ENCODE measurements around the gene TIGAR. TPM values are rescaled to one million over a fixed set of nuclear protein-coding genes. Genes with fewer than 3 reads are reported as not detected.

Gene TIGAR
- total RNA-seq, 1 donor from 2014 or later: 20.7 TPM

GRCh38 chr12:4380332-4380731, 59.3 kb downstream of the TIGAR start:
- H3K36me3 Mint-ChIP-seq (ENCODE audit: unreplicated experiment): no peaks in the 10 kb centered on the region
- no peak for DNase-seq

DNA sequence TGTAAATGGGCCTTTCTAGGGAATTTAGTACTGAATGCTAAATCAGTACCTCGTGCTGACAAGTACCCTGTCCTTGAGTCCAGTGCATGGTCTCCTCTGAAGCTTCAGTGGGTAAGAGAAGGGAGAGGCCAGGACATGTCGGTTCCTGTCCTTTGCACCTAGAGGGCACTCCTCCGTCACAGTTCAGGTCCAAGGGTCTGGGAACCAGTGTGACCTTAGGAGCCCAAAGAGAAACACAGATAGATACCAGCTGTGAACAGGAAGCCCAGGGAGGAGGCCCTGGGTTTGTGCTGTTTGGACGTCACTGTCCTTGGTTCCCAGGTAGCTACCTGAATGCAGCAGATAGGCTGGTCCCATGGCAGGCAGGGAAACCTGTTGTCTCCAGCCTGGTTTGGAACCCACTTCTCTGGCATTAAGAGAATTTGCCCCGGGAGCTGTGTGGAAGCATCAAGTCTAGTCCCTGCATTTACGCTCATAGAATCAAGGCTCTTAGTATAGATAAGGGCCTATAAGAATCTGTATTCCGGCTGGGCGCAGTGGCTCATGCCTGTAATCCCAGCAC, 62.4 kb downstream of the TIGAR start:
- Mint-ChIP-seq H3K36me3 (ENCODE audit: unreplicated experiment) (no peaks in the 10 kb centered on the region), H3K27ac (ENCODE audit: unreplicated experiment) (no peak overlapping the region), H3K4me3 (ENCODE audit: unreplicated experiment) (no peak overlapping the region), H3K9me3 (ENCODE audit: unreplicated experiment) (no peaks in the 10 kb centered on the region), H3K27me3 (ENCODE audit: unreplicated experiment) (no peaks in the 10 kb centered on the region), H3K4me1 (ENCODE audit: low read depth, unreplicated experiment) (peaks cover 5% of the 10 kb centered on the region)
- no peak for TF ChIP-seq CTCF (IDR thresholded peaks at IDR 0.05; ENCODE audit: partially characterized antibody, unreplicated experiment)
- no peak for DNase-seq

More at GRCh38 chr12:4380332-4380731, 59.3 kb downstream of the TIGAR start:
- H3K4me1 Mint-ChIP-seq (ENCODE audit: low read depth, unreplicated experiment): peaks cover 4% of the 10 kb centered on the region
- no peaks in the 10 kb centered on the region for H3K27me3 Mint-ChIP-seq (ENCODE audit: unreplicated experiment)
- no peaks in the 10 kb centered on the region for H3K9me3 Mint-ChIP-seq (ENCODE audit: unreplicated experiment)
- TF ChIP-seq CTCF (IDR thresholded peaks at IDR 0.05; ENCODE audit: partially characterized antibody, unreplicated experiment): no peak
- H3K27ac Mint-ChIP-seq (ENCODE audit: unreplicated experiment): no peak overlapping the region
- no peak overlapping the region for H3K4me3 Mint-ChIP-seq (ENCODE audit: unreplicated experiment)

GRCh38 chr12:4386801-4387200, 65.8 kb downstream of the TIGAR start:
- no peak for TF ChIP-seq CTCF (IDR thresholded peaks at IDR 0.05; ENCODE audit: partially characterized antibody, unreplicated experiment)
- Mint-ChIP-seq H3K27ac (ENCODE audit: unreplicated experiment) (no peak overlapping the region), H3K4me1 (ENCODE audit: low read depth, unreplicated experiment) (peaks cover 5% of the 10 kb centered on the region)

DNA sequence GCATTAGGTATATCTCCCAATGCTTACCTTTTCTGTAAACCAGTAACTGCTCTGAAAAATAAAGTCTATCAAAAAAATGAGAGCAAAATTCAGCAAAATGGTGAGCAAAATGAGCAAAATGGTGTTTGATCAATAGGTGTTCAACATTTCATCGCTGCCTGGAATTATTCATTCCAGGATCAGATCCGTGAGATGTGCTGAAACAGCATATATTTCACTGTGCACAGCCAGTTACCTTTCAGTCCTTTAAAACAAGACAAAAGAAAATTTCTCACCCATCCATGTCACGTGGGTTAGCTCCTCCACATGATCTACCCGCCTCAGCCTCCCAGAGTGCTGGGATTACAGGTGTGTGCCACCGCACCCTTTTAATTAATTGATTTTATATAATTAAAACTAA, 66.6 kb downstream of the TIGAR start:
- Mint-ChIP-seq H3K36me3 (ENCODE audit: unreplicated experiment) (no peaks in the 10 kb centered on the region), H3K9me3 (ENCODE audit: unreplicated experiment) (no peaks in the 10 kb centered on the region), H3K27ac (ENCODE audit: unreplicated experiment) (no peak overlapping the region), H3K27me3 (ENCODE audit: unreplicated experiment) (peaks cover 1% of the 10 kb centered on the region), H3K4me3 (ENCODE audit: unreplicated experiment) (no peak overlapping the region), H3K4me1 (ENCODE audit: low read depth, unreplicated experiment) (peaks cover 5% of the 10 kb centered on the region)
- TF ChIP-seq CTCF (IDR thresholded peaks at IDR 0.05; ENCODE audit: partially characterized antibody, unreplicated experiment): no peak
- no peak for DNase-seq

More at GRCh38 chr12:4386801-4387200, 65.8 kb downstream of the TIGAR start:
- H3K9me3 Mint-ChIP-seq (ENCODE audit: unreplicated experiment): no peaks in the 10 kb centered on the region
- H3K4me3 Mint-ChIP-seq (ENCODE audit: unreplicated experiment): no peak overlapping the region
- H3K36me3 Mint-ChIP-seq (ENCODE audit: unreplicated experiment): no peaks in the 10 kb centered on the region
- H3K27me3 Mint-ChIP-seq (ENCODE audit: unreplicated experiment): peaks cover 1% of the 10 kb centered on the region
- no peak for DNase-seq

DNA sequence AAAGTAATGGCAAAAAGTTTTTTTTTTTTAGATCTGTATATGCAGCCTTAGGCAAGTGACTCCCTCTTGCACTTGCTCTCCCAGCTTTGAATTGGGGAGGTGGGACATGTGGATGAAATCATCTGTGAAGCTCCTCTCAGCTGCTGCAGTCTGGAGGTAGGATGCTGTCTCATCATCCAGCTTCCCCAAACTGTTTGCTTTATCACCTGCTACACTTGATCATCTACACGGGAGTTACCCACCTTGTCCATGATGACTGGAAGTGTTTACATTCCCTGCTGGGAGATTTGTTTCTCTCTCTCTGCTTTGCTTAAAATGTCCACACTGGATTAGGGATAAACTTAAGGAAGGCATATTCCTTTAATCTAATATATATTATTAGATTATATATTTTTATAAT, 67.0 kb downstream of the TIGAR start:
- Mint-ChIP-seq H3K4me3 (ENCODE audit: unreplicated experiment) (no peak overlapping the region), H3K9me3 (ENCODE audit: unreplicated experiment) (no peaks in the 10 kb centered on the region), H3K36me3 (ENCODE audit: unreplicated experiment) (no peaks in the 10 kb centered on the region), H3K4me1 (ENCODE audit: low read depth, unreplicated experiment) (peaks cover 5% of the 10 kb centered on the region), H3K27me3 (ENCODE audit: unreplicated experiment) (peaks cover 1% of the 10 kb centered on the region), H3K27ac (ENCODE audit: unreplicated experiment) (no peak overlapping the region)
- no peak for DNase-seq
- no peak for TF ChIP-seq CTCF (IDR thresholded peaks at IDR 0.05; ENCODE audit: partially characterized antibody, unreplicated experiment)
